Mesendoderm (in vitro differentiated cells): Measurements from ENCODE around the gene SCGN.

Source experiments
- DNase-seq: peaks from one replicate; pipeline ENCODE4 v3.0.0; 2013
- H2AK5ac ChIP-seq: 2 replicates; pipeline ENCODE4 v1.6.1; 2013; ENCODE audit warnings: low read length, inconsistent platforms
- H2BK120ac ChIP-seq: 2 replicates; pipeline ENCODE4 v1.6.1; 2013; ENCODE audit warnings: low read depth, mild to moderate bottlenecking, low read length, moderate library complexity, mixed read lengths
- H2BK15ac ChIP-seq: replicated peaks from 2 replicates; pipeline ENCODE4 v1.6.1; 2013; ENCODE audit warnings: low read depth, mild to moderate bottlenecking, moderate library complexity
- H2BK5ac ChIP-seq: 2 replicates; pipeline ENCODE4 v1.6.1; 2013; ENCODE audit warnings: low read length, inconsistent platforms
- H3K18ac ChIP-seq: 2 replicates; pipeline ENCODE4 v1.6.1; 2013; ENCODE audit warnings: mild to moderate bottlenecking, low read length, mixed read lengths
- H3K23ac ChIP-seq: one replicate; pipeline ENCODE4 v1.6.1; 2013; ENCODE audit warnings: low read length
- H3K27ac ChIP-seq: 2 replicates; pipeline ENCODE4 v1.5.1; 2013; ENCODE audit warnings: low read depth, mild to moderate bottlenecking, inconsistent platforms, low read length, moderate library complexity
- H3K27me3 ChIP-seq: 2 replicates; pipeline ENCODE4 v1.6.1; 2013; ENCODE audit warnings: low read length, control low read depth, mild to moderate bottlenecking, inconsistent platforms; ENCODE audit not compliant: insufficient read depth, poor library complexity
- H3K36me3 ChIP-seq: 2 replicates; pipeline ENCODE4 v1.6.1; 2013; ENCODE audit warnings: low read length, inconsistent platforms; ENCODE audit not compliant: control insufficient read depth, insufficient read depth
- H3K4ac ChIP-seq: one replicate; pipeline ENCODE4 v1.6.1; 2013; ENCODE audit warnings: low read depth, mild to moderate bottlenecking, low read length, moderate library complexity
- H3K4me1 ChIP-seq: 2 replicates; pipeline ENCODE4 v1.6.1; 2013; ENCODE audit warnings: low read depth, low read length, inconsistent platforms; ENCODE audit not compliant: control insufficient read depth
- H3K4me2 ChIP-seq: 2 replicates; pipeline ENCODE4 v1.6.1; 2013; ENCODE audit warnings: low read length
- H3K4me3 ChIP-seq: 2 replicates; pipeline ENCODE4 v1.5.1; 2013; ENCODE audit warnings: mild to moderate bottlenecking, low read length
- H3K56ac ChIP-seq: one replicate; pipeline ENCODE4 v1.6.1; 2013; ENCODE audit warnings: low read length
- H3K79me1 ChIP-seq: 2 replicates; pipeline ENCODE4 v1.6.1; 2013; ENCODE audit warnings: low read length, inconsistent platforms
- H3K79me2 ChIP-seq: 2 replicates; pipeline ENCODE4 v1.6.1; 2013; ENCODE audit warnings: mild to moderate bottlenecking, low read length; ENCODE audit not compliant: control insufficient read depth, insufficient read depth
- H3K9ac ChIP-seq: 2 replicates; pipeline ENCODE4 v1.6.1; 2013; ENCODE audit warnings: low read length, inconsistent platforms
- H4K5ac ChIP-seq: one replicate; pipeline ENCODE4 v1.6.1; 2013; ENCODE audit warnings: low read length
- H4K8ac ChIP-seq: one replicate; pipeline ENCODE4 v1.6.1; 2013; ENCODE audit warnings: low read depth, mild to moderate bottlenecking, control low read depth, low read length, moderate library complexity
- WGBS: extraction: QIAGEN DNeasy Blood & Tissue Kit; methylation state at CpG from one replicate; pipeline ENCODE4 v1.1.7; 2013; ENCODE audit warnings: low lambda C conversion rate, missing lambda C conversion rate; ENCODE audit not compliant: insufficient coverage; ENCODE audit errors: extremely low coverage; 5-methylcytosine and 5-hydroxymethylcytosine counted together

Gene SCGN

GRCh38 chr6:25709761-25710160 is 57.7 kb downstream of the SCGN start:
- DNase-seq, result peak; percentile 16
- H3K4me1 ChIP-seq, result no peaks in the 10 kb centered on the region
- H2BK5ac ChIP-seq, result no peak overlapping the region
- no peak overlapping the region for H3K27ac ChIP-seq
- no peak overlapping the region for H3K56ac ChIP-seq
- no peak overlapping the region for H3K4me2 ChIP-seq
- H3K27me3 ChIP-seq, result no peaks in the 10 kb centered on the region
- H3K4me3 ChIP-seq, result no peak overlapping the region
- H3K79me1 ChIP-seq, result no peaks in the 10 kb centered on the region
- no peak overlapping the region for H2BK120ac ChIP-seq
- H3K23ac ChIP-seq, result no peak overlapping the region
- H3K79me2 ChIP-seq, result no peaks in the 10 kb centered on the region
- H3K36me3 ChIP-seq, result no peaks in the 10 kb centered on the region
- no peak overlapping the region for H4K8ac ChIP-seq
- H2BK15ac ChIP-seq, result no peak overlapping the region
- H2AK5ac ChIP-seq, result no peak overlapping the region
- H4K5ac ChIP-seq, result no peak overlapping the region
- no peak overlapping the region for H3K9ac ChIP-seq
- no peak overlapping the region for H3K4ac ChIP-seq
- no peak overlapping the region for H3K18ac ChIP-seq
- no CpG with 5 or more reads among the region's 10 CpGs for WGBS

GRCh38 chr6:25710287-25710686 is 58.3 kb downstream of the SCGN start:
- no peak overlapping the region for H3K23ac ChIP-seq
- H3K27ac ChIP-seq, result no peak overlapping the region
- H3K27me3 ChIP-seq, result no peaks in the 10 kb centered on the region
- no peaks in the 10 kb centered on the region for H3K79me2 ChIP-seq
- DNase-seq, result no peak
- no peaks in the 10 kb centered on the region for H3K36me3 ChIP-seq
- H3K18ac ChIP-seq, result no peak overlapping the region
- H3K56ac ChIP-seq, result no peak overlapping the region
- H2BK120ac ChIP-seq, result no peak overlapping the region
- H3K4me3 ChIP-seq, result no peak overlapping the region
- no peak overlapping the region for H3K4ac ChIP-seq
- no peak overlapping the region for H2BK15ac ChIP-seq
- no peak overlapping the region for H4K8ac ChIP-seq
- no peak overlapping the region for H2BK5ac ChIP-seq
- H3K4me2 ChIP-seq, result no peak overlapping the region
- H3K9ac ChIP-seq, result no peak overlapping the region
- H3K4me1 ChIP-seq, result no peaks in the 10 kb centered on the region
- H2AK5ac ChIP-seq, result no peak overlapping the region
- no CpG with 5 or more reads among the region's 14 CpGs for WGBS
- H4K5ac ChIP-seq, result no peak overlapping the region
- H3K79me1 ChIP-seq, result no peaks in the 10 kb centered on the region

- Histone ChIP-seq H2AK5ac (no peak overlapping the region), H3K79me2 (no peaks in the 10 kb centered on the region), H3K56ac (no peak overlapping the region), H3K79me1 (no peaks in the 10 kb centered on the region), H3K27me3 (no peaks in the 10 kb centered on the region), H3K36me3 (no peaks in the 10 kb centered on the region), H3K27ac (no peak overlapping the region), H3K23ac (no peak overlapping the region), H4K8ac (no peak overlapping the region), H3K18ac (no peak overlapping the region), H3K4me3 (no peak overlapping the region), H2BK120ac (no peak overlapping the region), H2BK5ac (no peak overlapping the region), H3K4me1 (no peaks in the 10 kb centered on the region), H3K4me2 (no peak overlapping the region), H3K4ac (no peak overlapping the region), H4K5ac (no peak overlapping the region), H3K9ac (no peak overlapping the region), H2BK15ac (no peak overlapping the region)
- no CpG with 5 or more reads among the region's 1 CpG for WGBS
- no peak for DNase-seq
These were observed 61.8 kb downstream of the SCGN start for GRCh38 chr6:25713824-25714223.

- no peaks in the 10 kb centered on the region for H3K79me1 ChIP-seq
- no peaks in the 10 kb centered on the region for H3K4me1 ChIP-seq
- H3K4me2 ChIP-seq, result no peak overlapping the region
- no peak overlapping the region for H3K23ac ChIP-seq
- H3K27ac ChIP-seq, result no peak overlapping the region
- WGBS, result no CpG with 5 or more reads among the region's 3 CpGs
- no peaks in the 10 kb centered on the region for H3K27me3 ChIP-seq
- no peak for DNase-seq
- no peaks in the 10 kb centered on the region for H3K36me3 ChIP-seq
- H3K79me2 ChIP-seq, result no peaks in the 10 kb centered on the region
- H3K18ac ChIP-seq, result no peak overlapping the region
- no peak overlapping the region for H3K9ac ChIP-seq
- H2BK5ac ChIP-seq, result no peak overlapping the region
- H2BK15ac ChIP-seq, result no peak overlapping the region
- H4K8ac ChIP-seq, result no peak overlapping the region
- H4K5ac ChIP-seq, result no peak overlapping the region
- H3K4me3 ChIP-seq, result no peak overlapping the region
- H3K56ac ChIP-seq, result no peak overlapping the region
- H2BK120ac ChIP-seq, result no peak overlapping the region
- H2AK5ac ChIP-seq, result no peak overlapping the region
- H3K4ac ChIP-seq, result no peak overlapping the region
These were observed 62.8 kb downstream of the SCGN start for GRCh38 chr6:25714765-25715164.

GRCh38 chr6:25715794-25716193 is 63.8 kb downstream of the SCGN start:
- H3K18ac ChIP-seq, result no peak overlapping the region
- no peak overlapping the region for H4K8ac ChIP-seq
- no peak overlapping the region for H4K5ac ChIP-seq
- no CpG with 5 or more reads among the region's 4 CpGs for WGBS
- H3K4me1 ChIP-seq, result no peaks in the 10 kb centered on the region
- no peaks in the 10 kb centered on the region for H3K79me2 ChIP-seq
- no peak overlapping the region for H3K23ac ChIP-seq
- no peak overlapping the region for H2BK5ac ChIP-seq
- H3K36me3 ChIP-seq, result no peaks in the 10 kb centered on the region
- H2AK5ac ChIP-seq, result no peak overlapping the region
- no peak for DNase-seq
- no peak overlapping the region for H3K4ac ChIP-seq
- H3K27ac ChIP-seq, result no peak overlapping the region
- H2BK15ac ChIP-seq, result no peak overlapping the region
- no peak overlapping the region for H3K4me3 ChIP-seq
- no peak overlapping the region for H3K56ac ChIP-seq
- H3K27me3 ChIP-seq, result no peaks in the 10 kb centered on the region
- no peak overlapping the region for H3K4me2 ChIP-seq
- H3K79me1 ChIP-seq, result no peaks in the 10 kb centered on the region
- H3K9ac ChIP-seq, result no peak overlapping the region
- no peak overlapping the region for H2BK120ac ChIP-seq

- H3K79me1 ChIP-seq, result no peaks in the 10 kb centered on the region
- H4K5ac ChIP-seq, result no peak overlapping the region
- no peak overlapping the region for H2BK15ac ChIP-seq
- H3K4me2 ChIP-seq, result no peak overlapping the region
- no peak overlapping the region for H3K18ac ChIP-seq
- WGBS, result no CpG with 5 or more reads among the region's 6 CpGs
- no peak overlapping the region for H3K9ac ChIP-seq
- H3K4me3 ChIP-seq, result no peak overlapping the region
- no peak overlapping the region for H3K56ac ChIP-seq
- H4K8ac ChIP-seq, result no peak overlapping the region
- H3K27ac ChIP-seq, result no peak overlapping the region
- H3K23ac ChIP-seq, result no peak overlapping the region
- H3K4me1 ChIP-seq, result no peaks in the 10 kb centered on the region
- H3K27me3 ChIP-seq, result no peaks in the 10 kb centered on the region
- H2AK5ac ChIP-seq, result no peak overlapping the region
- H2BK5ac ChIP-seq, result no peak overlapping the region
- no peaks in the 10 kb centered on the region for H3K36me3 ChIP-seq
- no peaks in the 10 kb centered on the region for H3K79me2 ChIP-seq
- DNase-seq, result peak; percentile 26
- H3K4ac ChIP-seq, result no peak overlapping the region
- no peak overlapping the region for H2BK120ac ChIP-seq
These were observed 66.1 kb downstream of the SCGN start for GRCh38 chr6:25717866-25718740.
